ENCODE measurements around the gene CERS6.

The CERS6 gene

GRCh38 chr2:168602846-168603401, 146.9 kb downstream of the CERS6 start:
- no peak for DNase-seq (ENCODE audit: low read depth)

- DNase-seq (ENCODE audit: low read depth): no peak
Observed at GRCh38 chr2:168603439-168603961, 147.4 kb downstream of the CERS6 start.

GRCh38 chr2:168604252-168604651, 148.2 kb downstream of the CERS6 start:
- no peak for DNase-seq (ENCODE audit: low read depth)

GRCh38 chr2:168607992-168608391, 151.9 kb downstream of the CERS6 start:
- no peak for DNase-seq (ENCODE audit: low read depth)

GRCh38 chr2:168608796-168609195, 152.7 kb downstream of the CERS6 start:
- no peak for DNase-seq (ENCODE audit: low read depth)

GRCh38 chr2:168611091-168611490, 155.0 kb downstream of the CERS6 start:
- DNase-seq (ENCODE audit: low read depth): no peak

- no peak for DNase-seq (ENCODE audit: low read depth)
Observed at GRCh38 chr2:168611896-168612650, 156.0 kb downstream of the CERS6 start.

- no peak for DNase-seq (ENCODE audit: low read depth)
Observed at GRCh38 chr2:168612719-168613118, 156.6 kb downstream of the CERS6 start.

GRCh38 chr2:168613551-168613950, 157.5 kb downstream of the CERS6 start:
- no peak for DNase-seq (ENCODE audit: low read depth)

- DNase-seq (ENCODE audit: low read depth): no peak
Observed at GRCh38 chr2:168614172-168615018, 158.3 kb downstream of the CERS6 start.

- no peak for DNase-seq (ENCODE audit: low read depth)
Observed at GRCh38 chr2:168620554-168620953, 164.5 kb downstream of the CERS6 start.

GRCh38 chr2:168622559-168622958, 166.5 kb downstream of the CERS6 start:
- no peak for DNase-seq (ENCODE audit: low read depth)

GRCh38 chr2:168624028-168624427, 168.0 kb downstream of the CERS6 start:
- no peak for DNase-seq (ENCODE audit: low read depth)

- DNase-seq (ENCODE audit: low read depth): no peak
Observed at GRCh38 chr2:168626096-168626495, 170.0 kb downstream of the CERS6 start.

GRCh38 chr2:168626647-168627046, 170.6 kb downstream of the CERS6 start:
- no peak for DNase-seq (ENCODE audit: low read depth)

GRCh38 chr2:168632709-168633121, 176.6 kb downstream of the CERS6 start:
- no peak for DNase-seq (ENCODE audit: low read depth)

- no peak for DNase-seq (ENCODE audit: low read depth)
Observed at GRCh38 chr2:168633200-168633599, 177.1 kb downstream of the CERS6 start.

- no peak for DNase-seq (ENCODE audit: low read depth)
Observed at GRCh38 chr2:168633895-168634294, 177.8 kb downstream of the CERS6 start.

GRCh38 chr2:168635065-168635577, 179.0 kb downstream of the CERS6 start:
- no peak for DNase-seq (ENCODE audit: low read depth)

- no peak for DNase-seq (ENCODE audit: low read depth)
Observed at GRCh38 chr2:168639018-168639417, 182.9 kb downstream of the CERS6 start.

GRCh38 chr2:168639441-168639898, 183.4 kb downstream of the CERS6 start:
- DNase-seq (ENCODE audit: low read depth): no peak

- no peak for DNase-seq (ENCODE audit: low read depth)
Observed at GRCh38 chr2:168640039-168640438, 184.0 kb downstream of the CERS6 start.
